Esophagus squamous epithelium (tissue), 5 donors: Measurements from ENCODE around the gene WTAP. TPM values are rescaled to one million over a fixed set of nuclear protein-coding genes. Genes with fewer than 3 reads are reported as not detected.
A peak's percentile ranks its signal among the peaks of the same experiment; 100 is the strongest.
"Not testable (repeated sequence)": the region's sequence is repeated elsewhere in the genome, so short reads cannot be mapped to it uniquely, and the experiment has no call there.

Experiments
- DNase-seq: peaks from one replicate; lab custom pipeline; 2025; lab: John Stamatoyannopoulos, UW
- H3K27ac ChIP-seq, 4 donors: fragments of 200-600 bp; sonication (generic); one replicate each; pipeline ENCODE4 v1.5.1; 2016 to 2019; ENCODE audit warnings: mild to moderate bottlenecking in 1 of 4
- H3K27me3 ChIP-seq, 4 donors: fragments of 200-600 bp; sonication (generic); 1 replicate in 3 of 4; 2 replicates in 1 of 4; pipeline versions ENCODE4 v1.5.1 to v1.6.0; 2017 to 2021; ENCODE audit warnings: antibody characterized with exemption in 1 of 4
- H3K36me3 ChIP-seq, 3 donors: fragments of 200-600 bp; sonication (generic); one replicate each; pipeline ENCODE4 v1.5.1; 2016 to 2019
- H3K4me1 ChIP-seq, 3 donors: fragments of 200-600 bp; sonication (generic); one replicate each; pipeline ENCODE4 v1.5.1; 2017 to 2019
- H3K4me3 ChIP-seq, 4 donors: fragments of 200-600 bp; sonication (generic); 1 replicate in 3 of 4; 2 replicates in 1 of 4; pipeline ENCODE4 v1.5.1; 2016 to 2019; ENCODE audit warnings: mild to moderate bottlenecking in 2 of 4, moderate library complexity in 1 of 4
- H3K9me3 ChIP-seq, 3 donors: fragments of 200-600 bp; sonication (generic); one replicate each; pipeline ENCODE4 v1.5.1; 2016 to 2019
- CTCF ChIP-seq, 6 experiments: fragments of 450-650 bp in 4 of 6; fragments of 200-600 bp in 2 of 6; sonication (generic) in 2 of 6; IDR thresholded peaks; one replicate each; pipeline ENCODE4 v1.5.1; 2016 to 2019; ENCODE audit warnings: antibody characterized with exemption in 6 of 6, mild to moderate bottlenecking in 4 of 6, moderate library complexity in 4 of 6
- POLR2A ChIP-seq, 4 donors: fragments of 450-650 bp; IDR thresholded peaks; one replicate each; pipeline ENCODE4 v1.6.1; 2017; ENCODE audit warnings: antibody characterized with exemption in 4 of 4, mild to moderate bottlenecking in 4 of 4, moderate library complexity in 3 of 4
- WGBS, 2 donors: methylation state at CpG; one replicate each; pipeline ENCODE4 v1.1.5; 2018; 5-methylcytosine and 5-hydroxymethylcytosine counted together
- intact Hi-C: fragments of 100-400 bp; cut with DNase I; formaldehyde crosslinking; loops from one replicate; pipeline ENCODE4 v1.15.0; 2022
- total RNA-seq, 4 donors: library from RNA; depleted of rRNA; stranded (reverse); fragments of >200 nt; gene quantifications; one replicate each; pipeline ENCODE4 v1.1.0, GENCODE V29; 2016
- donor health status: DM: yes; HTN: yes; CAD: no.

Gene WTAP
- total RNA-seq, 4 donors from 2014 or later, result 45.0 to 105 (median 82.6) TPM

- H3K9me3 ChIP-seq, result no peaks in the 10 kb centered on the region
- no peak overlapping the region for H3K4me3 ChIP-seq
- DNase-seq, result no peak
- H3K36me3 ChIP-seq, result peaks cover 10 to 80% (median 43%) of the 10 kb centered on the region in 3 donors
- WGBS, 2 donors, result 61 to 62% methylated on average over 3 of the region's 3 CpGs
- H3K27me3 ChIP-seq, result no peaks in the 10 kb centered on the region
- TF ChIP-seq CTCF (IDR thresholded peaks at IDR 0.05) (no peak), POLR2A (IDR thresholded peaks at IDR 0.05) (no peak)
- peaks cover 5 to 73% (median 14%) of the 10 kb centered on the region in 3 donors for H3K4me1 ChIP-seq
- H3K27ac ChIP-seq, result peak overlapping the region in 1 of 4 donors; percentile 68
- intact Hi-C loops, result no loop called here
These were observed 12.0 kb downstream of the WTAP start for GRCh38 chr6:159739341-159739740.

DNA sequence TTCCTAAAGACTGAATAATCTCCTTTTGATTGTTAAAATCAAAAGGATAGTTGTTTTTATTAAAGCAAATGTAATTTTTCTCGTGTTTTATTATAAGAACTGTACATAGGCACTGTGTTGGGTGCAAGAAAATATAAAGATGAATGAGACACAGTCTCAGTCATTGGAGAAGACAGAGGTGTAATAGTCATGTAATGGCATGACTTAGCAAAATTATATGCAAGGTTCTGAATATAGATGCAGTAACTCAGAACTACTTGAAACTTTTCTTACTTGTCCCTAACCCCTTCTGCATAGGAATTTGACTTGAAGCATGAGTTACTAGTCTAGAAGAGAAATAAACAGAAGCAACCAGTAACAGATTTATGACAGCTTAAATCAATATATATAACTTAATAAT is 14.9 kb downstream of the WTAP start:
- 59 to 76% methylated on average over 1 of the region's 1 CpG for WGBS, 2 donors
- intact Hi-C loops, result no loop called here

GRCh38 chr6:159745081-159745480 is 17.8 kb downstream of the WTAP start:
- Histone ChIP-seq H3K27me3 (no peaks in the 10 kb centered on the region), H3K9me3 (no peaks in the 10 kb centered on the region), H3K4me3 (no peak overlapping the region), H3K36me3 (peaks cover 15 to 100% (median 64%) of the 10 kb centered on the region in 3 donors), H3K27ac (no peak overlapping the region), H3K4me1 (peaks cover 1 to 15% (median 2%) of the 10 kb centered on the region in 3 donors)
- intact Hi-C loops, result no loop called here
- no peak for DNase-seq
- TF ChIP-seq CTCF (IDR thresholded peaks at IDR 0.05) (no peak), POLR2A (IDR thresholded peaks at IDR 0.05) (no peak)
- WGBS, 2 donors, result 80 to 81% methylated on average over 7 of the region's 7 CpGs

More for the DNA sequence above, 14.9 kb downstream of the WTAP start:
- H3K27me3 ChIP-seq, result no peaks in the 10 kb centered on the region
- H3K9me3 ChIP-seq, result no peaks in the 10 kb centered on the region
- TF ChIP-seq CTCF (IDR thresholded peaks at IDR 0.05), result no peak
- TF ChIP-seq POLR2A (IDR thresholded peaks at IDR 0.05), result no peak
- no peak for DNase-seq
- H3K4me3 ChIP-seq, result no peak overlapping the region
- no peak overlapping the region for H3K27ac ChIP-seq
- peaks cover 5 to 45% (median 11%) of the 10 kb centered on the region in 3 donors for H3K4me1 ChIP-seq
- H3K36me3 ChIP-seq, result peaks cover 15 to 100% (median 64%) of the 10 kb centered on the region in 3 donors

GRCh38 chr6:159746759-159747158 is 19.5 kb downstream of the WTAP start:
- WGBS, 2 donors, result 81 to 88% methylated on average over 1 of the region's 1 CpG

DNA sequence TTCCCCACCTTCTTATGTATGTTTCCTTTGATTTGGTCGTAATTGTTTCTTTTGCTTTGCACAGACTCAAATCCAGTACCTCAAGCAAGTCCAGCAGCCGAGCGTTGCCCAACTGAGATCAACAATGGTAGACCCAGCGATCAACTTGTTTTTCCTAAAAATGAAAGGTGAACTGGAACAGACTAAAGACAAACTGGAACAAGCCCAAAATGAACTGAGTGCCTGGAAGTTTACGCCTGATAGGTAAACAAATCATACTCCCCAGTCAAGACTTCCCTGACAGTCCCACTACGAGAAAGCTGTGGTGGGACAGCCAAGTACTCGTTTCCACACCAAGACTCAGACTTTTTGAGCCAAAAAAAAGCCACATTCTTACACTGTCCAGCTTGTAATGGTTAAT is 20.8 kb downstream of the WTAP start:
- peaks cover 10 to 99% (median 48%) of the 10 kb centered on the region in 3 donors for H3K36me3 ChIP-seq
- H3K27me3 ChIP-seq, H3K4me3 ChIP-seq, DNase-seq, H3K9me3 ChIP-seq, H3K4me1 ChIP-seq, intact Hi-C loops, H3K27ac ChIP-seq: not testable (repeated sequence)
- whole genome bisulfite sequencing, 2 donors, result 70 to 77% methylated on average over 7 of the region's 7 CpGs

More at GRCh38 chr6:159746759-159747158, 19.5 kb downstream of the WTAP start:
- no peaks in the 10 kb centered on the region for H3K9me3 ChIP-seq
- no peak overlapping the region for H3K4me3 ChIP-seq
- H3K27me3 ChIP-seq, result no peaks in the 10 kb centered on the region
- no peak overlapping the region for H3K27ac ChIP-seq
- no peak for DNase-seq
- TF ChIP-seq CTCF (IDR thresholded peaks at IDR 0.05), result no peak
- no peak for TF ChIP-seq POLR2A (IDR thresholded peaks at IDR 0.05)
- peaks cover 10 to 99% (median 53%) of the 10 kb centered on the region in 3 donors for H3K36me3 ChIP-seq
- intact Hi-C loops, result no loop called here
- H3K4me1 ChIP-seq, result no peaks in the 10 kb centered on the region

- Histone ChIP-seq H3K36me3 (peaks cover 11 to 99% (median 24%) of the 10 kb centered on the region in 3 donors), H3K4me3 (no peak overlapping the region), H3K4me1 (peaks cover 0 to 4% (median 0%) of the 10 kb centered on the region in 3 donors), H3K27me3 (no peaks in the 10 kb centered on the region), H3K27ac (no peak overlapping the region), H3K9me3 (no peaks in the 10 kb centered on the region)
- 81 to 85% methylated on average over 3 of the region's 3 CpGs for WGBS, 2 donors
- no peak for DNase-seq
- intact Hi-C loops, result no loop called here
- TF ChIP-seq POLR2A (IDR thresholded peaks at IDR 0.05) (no peak), CTCF (IDR thresholded peaks at IDR 0.05) (no peak)
These were observed 24.1 kb downstream of the WTAP start for GRCh38 chr6:159751448-159751847.
